Measurements from ENCODE around the gene ELN. TPM values are rescaled to one million over a fixed set of nuclear protein-coding genes. Genes with fewer than 3 reads are reported as not detected.

ELN gene
- total and polyA plus RNA-seq, 2 of the 8 experiments (the other 6 are each of a cell fraction or from before 2014, with no cell fraction given), result 5.1 to 5.6 TPM

- peaks cover 6 to 27% (median 16%) of the 10 kb centered on the region in 4 experiments for H3K36me3 ChIP-seq (ENCODE audit: control insufficient read depth in 2 of 4, insufficient read depth in 4 of 4, low read length in 3 of 4)
- H3K4me1 ChIP-seq (replicated peaks in 1 of 4; ENCODE audit: control insufficient read depth in 3 of 4, insufficient read depth in 4 of 4, low read length in 3 of 4), result peaks cover 8 to 31% (median 26%) of the 10 kb centered on the region in 4 experiments
- H3K27ac ChIP-seq (ENCODE audit: low read depth, low read length), result peak overlapping the region; percentile 52; the same call in 1 of the 2 replicates
- H2BK120ac ChIP-seq (replicated peaks; ENCODE audit: low read depth, low read length), result no peak overlapping the region
- H3K27me3 ChIP-seq (replicated peaks in 1 of 4; ENCODE audit: control insufficient read depth in 3 of 4, extremely low read depth in 1 of 4, insufficient read depth in 3 of 4, low read length in 3 of 4), result no peaks in the 10 kb centered on the region
- peak overlapping the region; percentile 98 for H3K18ac ChIP-seq (ENCODE audit: extremely low read depth, low read length)
- H3K79me2 ChIP-seq (ENCODE audit: control insufficient read depth in 1 of 2, insufficient read depth in 2 of 2, low read length in 2 of 2), result peaks cover 0 to 5% of the 10 kb centered on the region in 2 experiments; a peak in 1 of 4 replicates
- H3K23ac ChIP-seq (ENCODE audit: insufficient read length), result no peak overlapping the region
- H2AK5ac ChIP-seq (ENCODE audit: low read depth, low read length), result peak overlapping the region; percentile 3; the same call in 1 of the 2 replicates
- peak overlapping the region; percentile 80; the same call in 1 of the 2 replicates for H2BK20ac ChIP-seq (ENCODE audit: low read length)
- peak overlapping the region; percentile 65 to 73 for H3K4me2 ChIP-seq (ENCODE audit: insufficient read depth in 1 of 2, low read depth in 2 of 2, low read length in 2 of 2)
- H4K91ac ChIP-seq (replicated peaks; ENCODE audit: insufficient read length, low read length), result peak overlapping the region; percentile 50
- H2BK15ac ChIP-seq (ENCODE audit: low read length), result peak overlapping the region; percentile 72; the same call in 1 of the 2 replicates
- peak overlapping the region; percentile 1 to 51 (median 20); a peak in 6 of 8 replicates for H3K4me3 ChIP-seq (ENCODE audit: extremely low read depth in 1 of 4, insufficient read depth in 2 of 4, low read depth in 3 of 4, low read length in 4 of 4)
- DNase-seq (ENCODE audit: low read depth in 1 of 2, low spot score in 2 of 2), result peak; percentile 79 to 87
- peaks cover 0 to 12% of the 10 kb centered on the region in 2 experiments for H4K20me1 ChIP-seq (replicated peaks in 1 of 2; ENCODE audit: control insufficient read depth in 1 of 2, insufficient read depth in 2 of 2, low read length in 2 of 2)
- peaks cover 5% of the 10 kb centered on the region for H3K79me1 ChIP-seq (ENCODE audit: low read depth, low read length)
- H3K4ac ChIP-seq (replicated peaks; ENCODE audit: insufficient read length, low read depth, low read length), result no peak overlapping the region
- H3K14ac ChIP-seq (ENCODE audit: insufficient read length), result no peak overlapping the region
- H4K5ac ChIP-seq (ENCODE audit: insufficient read length, low read depth, low read length), result peak overlapping the region; percentile 53
- H3K9me3 ChIP-seq (ENCODE audit: insufficient read depth in 2 of 2, low read depth in 1 of 2, low read length in 1 of 2), result peaks cover 3 to 10% of the 10 kb centered on the region in 2 experiments
- peak; percentile 69 for FAIRE-seq
- 16% methylated on average over 20 of the region's 32 CpGs; no CpG with 5 or more reads in 1 of the 2 experiments for WGBS, 2 experiments (ENCODE audit: extremely low coverage in 1 of 2, insufficient coverage in 1 of 2, insufficient read length in 1 of 2, insufficient replicate concordance in 2 of 2, low coverage in 1 of 2, low lambda C conversion rate in 2 of 2, missing lambda C conversion rate in 1 of 2)
- H3K23me2 ChIP-seq (ENCODE audit: low read depth, low read length), result no peaks in the 10 kb centered on the region; the same call in 1 of the 2 replicates
- H2BK5ac ChIP-seq (ENCODE audit: low read depth, low read length), result peak overlapping the region; percentile 93
- peak overlapping the region; percentile 88; the same call in 1 of the 2 replicates for H4K8ac ChIP-seq (ENCODE audit: extremely low read depth, insufficient read depth, low read length)
- peak overlapping the region in 2 of 4 experiments; percentile 28 to 29; a peak in 3 of 7 replicates for H3K9ac ChIP-seq (replicated peaks in 1 of 4; ENCODE audit: extremely low read depth in 1 of 4, low read depth in 3 of 4, low read length in 3 of 4)
- H3K56ac ChIP-seq (replicated peaks; ENCODE audit: insufficient read length, low read depth, low read length), result no peak overlapping the region
- ChIA-PET CTCF (ENCODE audit: partially characterized antibody) (interaction anchor here (0.6 to 2.6 kb wide), 4 partner anchors 11 to 112 kb away, joined by 3 to 10 read pairs (median 4); partner anchors contain the start of gene LIMK1), POLR2A (ENCODE audit: partially characterized antibody) (interaction anchor here (0.5 to 2.1 kb wide), 7 partner anchors 10 to 88 kb away, joined by 3 to 14 read pairs (median 3); partner anchors contain the start of genes EIF4H and LIMK1)
- no peak overlapping the region for H2AFZ ChIP-seq (ENCODE audit: low read length)
- peak overlapping the region; percentile 86 for H2BK12ac ChIP-seq (ENCODE audit: low read depth, low read length)
- TF ChIP-seq JUND (IDR thresholded peaks at IDR 0.05; ENCODE audit: low read length) (peak; percentile 67; the same call in 1 of the 2 replicates), POLR2AphosphoS5 (IDR thresholded peaks at IDR 0.05; ENCODE audit: low read depth, low read length) (no peak), CTBP2 (IDR thresholded peaks at IDR 0.05; ENCODE audit: borderline replicate concordance, insufficient read depth, insufficient read length, low read length) (no peak), CREB1 (IDR thresholded peaks at IDR 0.05) (no peak; the same call in 1 of the 2 replicates), YY1 (IDR thresholded peaks at IDR 0.05; ENCODE audit: low read depth, low read length) (0 out of 2 replicates have a peak, but pooled peaks have one; percentile 4), RNF2 (IDR thresholded peaks at IDR 0.05; ENCODE audit: borderline replicate concordance, low read depth, low read length, missing control alignments, poor library complexity, severe bottlenecking) (no peak), KDM1A (IDR thresholded peaks at IDR 0.05; ENCODE audit: borderline replicate concordance, low read length) (0 out of 2 replicates have a peak, but pooled peaks have one; percentile 14), SIN3A (conservative IDR thresholded peaks at IDR 0.05 in 1 of 2, IDR thresholded peaks at IDR 0.05 in 1 of 2; ENCODE audit: low read depth in 1 of 2, low read length in 2 of 2) (no peak)
- TF ChIP-seq, protein P1, sequence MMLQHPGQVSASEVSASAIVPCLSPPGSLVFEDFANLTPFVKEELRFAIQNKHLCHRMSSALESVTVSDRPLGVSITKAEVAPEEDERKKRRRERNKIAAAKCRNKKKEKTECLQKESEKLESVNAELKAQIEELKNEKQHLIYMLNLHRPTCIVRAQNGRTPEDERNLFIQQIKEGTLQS (IDR thresholded peaks at IDR 0.05; ENCODE audit: insufficient read depth, low read depth, low read length), result no peak
Observed at GRCh38 chr7:74094224-74095101, 66.5 kb downstream of the ELN start.
